ENCODE results near the gene LAMA3. TPM values are rescaled to one million over a fixed set of nuclear protein-coding genes. Genes with fewer than 3 reads are reported as not detected.

The LAMA3 gene
- total and polyA plus RNA-seq, 2 experiments from 2014 or later = 3.9 to 4.9 TPM

- H3K4me1 Mint-ChIP-seq = no peaks in the 10 kb centered on the region; the same call in 2 of the 3 replicates
- Histone ChIP-seq H3K79me2 (replicated peaks; ENCODE audit: insufficient read depth) (no peaks in the 10 kb centered on the region), H3K4me3 (no peak overlapping the region), H3K4me1 (ENCODE audit: insufficient read depth) (no peaks in the 10 kb centered on the region), H2AFZ (no peak overlapping the region), H3F3A (replicated peaks; ENCODE audit: low read depth) (no peaks in the 10 kb centered on the region), H4K20me1 (replicated peaks; ENCODE audit: insufficient read depth) (no peaks in the 10 kb centered on the region), H3K4me2 (no peak overlapping the region), H3K36me3 (ENCODE audit: insufficient read depth) (no peaks in the 10 kb centered on the region), H3K27ac (ENCODE audit: low read depth) (no peak overlapping the region), H3K27me3 (ENCODE audit: insufficient read depth) (no peaks in the 10 kb centered on the region), H3K9me2 (ENCODE audit: insufficient read depth) (no peaks in the 10 kb centered on the region)
- no peaks in the 10 kb centered on the region for H3K36me3 Mint-ChIP-seq (ENCODE audit: low read depth)
- no peak for ATAC-seq
- TF ChIP-seq ZNF114 (CRISPR knock-in tag; IDR thresholded peaks at IDR 0.05) = no peak
- TF ChIP-seq ZNF331 (CRISPR knock-in tag; IDR thresholded peaks at IDR 0.05; ENCODE audit: low read depth) = no peak
- TF ChIP-seq STAT1 (IDR thresholded peaks at IDR 0.05; ENCODE audit: unreplicated experiment) = no peak
- TF ChIP-seq NANOG (IDR thresholded peaks at IDR 0.05; ENCODE audit: borderline replicate concordance) = no peak
- peaks cover 3% of the 10 kb centered on the region for H3K27me3 Mint-ChIP-seq (ENCODE audit: insufficient read depth, low read depth, poor library complexity)
- no peaks in the 10 kb centered on the region for H3K9me3 Mint-ChIP-seq
- no peak for DNase-seq (ENCODE audit: low spot score)
- no peak overlapping the region for H3K27ac Mint-ChIP-seq
- H3K4me3 Mint-ChIP-seq = no peak overlapping the region
These were observed 38.6 kb downstream of the LAMA3 start for GRCh38 chr18:23727707-23728493.

GRCh38 chr18:23730857-23731256, 41.6 kb downstream of the LAMA3 start:
- Mint-ChIP-seq H3K4me3 (no peak overlapping the region), H3K9me3 (no peaks in the 10 kb centered on the region), H3K4me1 (no peaks in the 10 kb centered on the region; the same call in 2 of the 3 replicates), H3K36me3 (ENCODE audit: low read depth) (no peaks in the 10 kb centered on the region), H3K27ac (no peak overlapping the region), H3K27me3 (ENCODE audit: insufficient read depth, low read depth, poor library complexity) (peaks cover 3% of the 10 kb centered on the region)
- no peaks in the 10 kb centered on the region for H3F3A ChIP-seq (replicated peaks; ENCODE audit: low read depth)
- DNase-seq (ENCODE audit: low spot score) (no peak), ATAC-seq (no peak)
- no peaks in the 10 kb centered on the region for H3K36me3 ChIP-seq (ENCODE audit: insufficient read depth)
- H3K4me2 ChIP-seq = no peak overlapping the region
- no peaks in the 10 kb centered on the region for H3K79me2 ChIP-seq (replicated peaks; ENCODE audit: insufficient read depth)
- no peak overlapping the region for H3K4me3 ChIP-seq
- no peak overlapping the region for H3K27ac ChIP-seq (ENCODE audit: low read depth)
- H3K27me3 ChIP-seq (ENCODE audit: insufficient read depth) = no peaks in the 10 kb centered on the region
- no peak overlapping the region for H2AFZ ChIP-seq
- H3K4me1 ChIP-seq (ENCODE audit: insufficient read depth) = no peaks in the 10 kb centered on the region
- peaks cover 4% of the 10 kb centered on the region; the same call in 1 of the 2 replicates for H3K9me2 ChIP-seq (ENCODE audit: insufficient read depth)
- H4K20me1 ChIP-seq (replicated peaks; ENCODE audit: insufficient read depth) = no peaks in the 10 kb centered on the region
- TF ChIP-seq NANOG (IDR thresholded peaks at IDR 0.05; ENCODE audit: borderline replicate concordance) (no peak), EZH2phosphoT487 (IDR thresholded peaks at IDR 0.05; ENCODE audit: unreplicated experiment) (no peak), CTCF (conservative IDR thresholded peaks at IDR 0.05; ENCODE audit: low read depth in 2 of 2) (no peak), JUNB (IDR thresholded peaks at IDR 0.05; ENCODE audit: unreplicated experiment) (no peak), POLR2AphosphoS5 (IDR thresholded peaks at IDR 0.05; ENCODE audit: low read depth) (no peak), ETS1 (IDR thresholded peaks at IDR 0.05) (no peak), STAT1 (IDR thresholded peaks at IDR 0.05; ENCODE audit: unreplicated experiment) (no peak), CREB1 (CRISPR knock-in tag; IDR thresholded peaks at IDR 0.05; ENCODE audit: low read depth) (no peak), EZH2 (IDR thresholded peaks at IDR 0.05; ENCODE audit: low read depth, unreplicated experiment) (no peak), REST (IDR thresholded peaks at IDR 0.05; ENCODE audit: unreplicated experiment) (no peak), ZNF114 (CRISPR knock-in tag; IDR thresholded peaks at IDR 0.05) (no peak), ZNF331 (CRISPR knock-in tag; IDR thresholded peaks at IDR 0.05; ENCODE audit: low read depth) (no peak)
